ENCODE results near the gene PIP5K1C.

GRCh38 chr19:3667766-3668165 is 32.5 kb downstream of the PIP5K1C start:
- TF ChIP-seq, protein P1, sequence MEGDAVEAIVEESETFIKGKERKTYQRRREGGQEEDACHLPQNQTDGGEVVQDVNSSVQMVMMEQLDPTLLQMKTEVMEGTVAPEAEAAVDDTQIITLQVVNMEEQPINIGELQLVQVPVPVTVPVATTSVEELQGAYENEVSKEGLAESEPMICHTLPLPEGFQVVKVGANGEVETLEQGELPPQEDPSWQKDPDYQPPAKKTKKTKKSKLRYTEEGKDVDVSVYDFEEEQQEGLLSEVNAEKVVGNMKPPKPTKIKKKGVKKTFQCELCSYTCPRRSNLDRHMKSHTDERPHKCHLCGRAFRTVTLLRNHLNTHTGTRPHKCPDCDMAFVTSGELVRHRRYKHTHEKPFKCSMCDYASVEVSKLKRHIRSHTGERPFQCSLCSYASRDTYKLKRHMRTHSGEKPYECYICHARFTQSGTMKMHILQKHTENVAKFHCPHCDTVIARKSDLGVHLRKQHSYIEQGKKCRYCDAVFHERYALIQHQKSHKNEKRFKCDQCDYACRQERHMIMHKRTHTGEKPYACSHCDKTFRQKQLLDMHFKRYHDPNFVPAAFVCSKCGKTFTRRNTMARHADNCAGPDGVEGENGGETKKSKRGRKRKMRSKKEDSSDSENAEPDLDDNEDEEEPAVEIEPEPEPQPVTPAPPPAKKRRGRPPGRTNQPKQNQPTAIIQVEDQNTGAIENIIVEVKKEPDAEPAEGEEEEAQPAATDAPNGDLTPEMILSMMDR (IDR thresholded peaks at IDR 0.05) = no peak
- no peak for TF ChIP-seq ZFX (IDR thresholded peaks at IDR 0.05; ENCODE audit: borderline replicate concordance)

Data from 22Rv1 (cell line).